HG02642 (cell line): Measurements from ENCODE around the gene CNGA4.

Experiments used
- ATAC-seq: cut with Tn5 transposase; IDR thresholded peaks from one replicate; pipeline ENCODE4 v1.9.1; 2021; ENCODE audit warnings: mild to moderate bottlenecking; ENCODE audit not compliant: unreplicated experiment, poor library complexity

Gene CNGA4

GRCh38 chr11:6238902-6239301, at the start of gene CNGA4:
Gene CNGA4 (plus strand): TSS chr11:6239089. CDS start chr11:6239207, 118 bp downstream.
- no peak for ATAC-seq

DNA sequence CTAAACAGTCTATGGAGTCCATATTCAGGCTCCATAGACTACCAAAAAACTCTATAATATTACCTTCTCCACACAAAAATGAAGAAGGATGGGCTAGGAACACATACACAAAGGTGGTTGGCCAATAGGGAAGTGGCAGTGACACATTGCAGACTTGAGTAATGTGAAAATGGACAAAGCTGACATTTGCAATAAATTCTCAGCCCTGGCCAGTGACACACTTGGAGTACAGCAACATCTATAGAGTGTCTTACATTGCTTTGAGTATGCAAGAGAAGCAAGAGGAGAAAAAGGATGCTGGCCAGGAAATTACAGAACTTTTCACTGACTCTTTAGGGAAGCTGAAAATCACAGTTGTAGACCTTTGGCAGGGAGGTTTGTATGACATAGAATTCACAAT, 47.1 kb upstream of the CNGA4 start:
- ATAC-seq, result no peak

- ATAC-seq, result no peak
These were observed 44.8 kb upstream of the CNGA4 start for GRCh38 chr11:6194065-6194581.

- ATAC-seq, result no peak
These were observed 42.5 kb upstream of the CNGA4 start for GRCh38 chr11:6196396-6196795.

- no peak for ATAC-seq
These were observed 41.3 kb upstream of the CNGA4 start for GRCh38 chr11:6197466-6198200.

- ATAC-seq, result no peak
These were observed 39.6 kb upstream of the CNGA4 start, which contains the start of gene OR52W1 for GRCh38 chr11:6199174-6199810. Gene OR52W1 (plus strand): TSS chr11:6199224. CDS start chr11:6199224, 0 bp downstream.

GRCh38 chr11:6200975-6201374, 37.9 kb upstream of the CNGA4 start:
- no peak for ATAC-seq

GRCh38 chr11:6201481-6201880, 37.4 kb upstream of the CNGA4 start:
- ATAC-seq, result no peak

DNA sequence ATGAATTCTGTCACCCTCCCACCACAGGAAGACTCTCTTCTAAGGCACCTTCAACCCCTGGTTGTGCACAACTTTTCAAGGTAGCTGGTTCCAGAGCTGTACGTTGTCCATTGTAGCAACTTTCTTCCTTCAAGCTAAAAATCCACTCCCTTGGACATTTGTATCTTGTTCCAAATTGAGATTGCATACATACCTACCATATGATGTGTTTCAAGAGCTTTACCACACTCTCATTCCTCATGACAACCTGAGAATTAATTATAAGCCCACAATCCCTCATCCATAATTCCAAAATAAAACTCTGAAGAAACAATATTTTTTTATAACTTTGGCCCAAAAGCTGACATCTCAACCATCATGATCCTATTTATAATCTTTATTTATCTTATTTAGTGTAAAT, 36.8 kb upstream of the CNGA4 start:
- ATAC-seq, result no peak

GRCh38 chr11:6203327-6203726, 35.6 kb upstream of the CNGA4 start:
- peak; percentile 76 for ATAC-seq

DNA sequence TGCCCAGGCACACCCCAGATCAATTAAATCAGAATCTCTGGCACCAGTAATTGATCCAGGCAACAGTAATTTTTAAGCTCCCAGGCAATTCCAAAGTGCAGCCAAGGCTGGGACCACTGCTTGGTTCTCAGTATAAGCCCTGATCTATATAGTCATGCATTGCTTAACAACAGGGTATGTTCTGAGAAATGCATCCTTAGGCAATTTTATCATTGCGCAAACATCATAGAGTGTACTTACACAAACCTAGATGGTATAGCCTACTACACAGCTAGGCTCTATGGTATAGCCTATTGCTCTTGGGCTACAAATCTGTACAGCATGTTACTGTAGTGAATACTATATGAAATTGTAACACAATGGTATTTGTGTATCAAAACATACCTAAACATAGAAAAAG, 34.2 kb upstream of the CNGA4 start:
- no peak for ATAC-seq

DNA sequence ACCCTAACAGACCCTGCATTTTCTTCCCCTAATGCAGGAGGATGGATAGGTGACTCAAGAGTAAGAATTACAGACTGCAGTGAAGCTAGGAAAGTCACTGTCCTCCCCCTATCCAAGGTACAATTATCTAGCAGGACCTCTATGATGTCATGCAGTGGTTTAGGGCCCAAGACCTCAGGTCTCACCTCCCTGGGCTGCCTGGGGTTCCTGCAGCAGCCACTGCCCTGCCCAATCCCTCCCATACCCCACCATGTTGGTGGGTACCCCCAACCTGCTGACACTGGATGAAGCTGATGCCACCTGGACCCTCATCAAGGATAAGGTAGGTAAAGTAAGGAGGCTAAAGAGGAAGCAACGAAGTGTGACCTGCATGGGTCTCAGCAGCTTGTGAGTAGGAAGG, 33.5 kb upstream of the CNGA4 start, which contains the start of gene C11orf42:
Gene C11orf42 (plus strand): TSS at position 192 of the 400 bp plus-strand sequence. CDS start 59 bp downstream, at position 251.
- ATAC-seq, result no peak

- ATAC-seq, result no peak
These were observed 32.3 kb upstream of the CNGA4 start for GRCh38 chr11:6206456-6207180.

- no peak for ATAC-seq
These were observed 29.1 kb upstream of the CNGA4 start for GRCh38 chr11:6209801-6210200.

- ATAC-seq, result no peak
These were observed 28.5 kb upstream of the CNGA4 start for GRCh38 chr11:6210274-6210955.

- ATAC-seq, result no peak
These were observed 24.4 kb upstream of the CNGA4 start for GRCh38 chr11:6214530-6214929.

- no peak for ATAC-seq
These were observed 22.4 kb upstream of the CNGA4 start for GRCh38 chr11:6216501-6216900.

- no peak for ATAC-seq
These were observed 21.2 kb upstream of the CNGA4 start for GRCh38 chr11:6217722-6218121.

GRCh38 chr11:6219359-6219758, 19.5 kb upstream of the CNGA4 start:
- no peak for ATAC-seq

- no peak for ATAC-seq
These were observed 15.0 kb upstream of the CNGA4 start for GRCh38 chr11:6223854-6224253.
